Kidney epithelial cell (primary cell): ENCODE measurements around the gene P2RX1. TPM values are rescaled to one million over a fixed set of nuclear protein-coding genes. Genes with fewer than 3 reads are reported as not detected.

Experiments
- DNase-seq: peaks from one replicate; pipeline ENCODE4 v3.0.0-alpha.2; 2010; ENCODE audit warnings: low read depth
- H3K27me3 ChIP-seq: 2 replicates; pipeline ENCODE4 v1.6.0; 2011; ENCODE audit warnings: low read length; ENCODE audit not compliant: control insufficient read depth, insufficient read depth
- H3K36me3 ChIP-seq: 2 replicates; pipeline ENCODE4 v1.5.1; 2011; ENCODE audit warnings: low read length; ENCODE audit not compliant: control insufficient read depth, insufficient read depth
- H3K4me3 ChIP-seq: 2 replicates; pipeline ENCODE4 v1.5.1; 2011; ENCODE audit warnings: low read depth, mild to moderate bottlenecking, control low read depth, low read length
- total RNA-seq: library from RNA; depleted of rRNA; stranded (reverse); fragments of >200 nt; gene quantifications from 2 replicates; pipeline ENCODE4 v1.2.3, GENCODE V29; 2015
- TF ChIP-seq, protein P1 (sequence below): IDR thresholded peaks from 2 replicates; pipeline ENCODE4 v1.5.1; 2011; ENCODE audit warnings: mild to moderate bottlenecking, moderate library complexity, low read length, control low read depth, inconsistent platforms; ENCODE audit not compliant: insufficient read depth, poor library complexity, severe bottlenecking

Gene P2RX1
- total RNA-seq, 1 donor from 2014 or later = not detected

GRCh38 chr17:3957735-3958599, 41.7 kb upstream of the P2RX1 start:
- no peaks in the 10 kb centered on the region for H3K36me3 ChIP-seq
- no peak overlapping the region for H3K4me3 ChIP-seq
- peaks cover 15% of the 10 kb centered on the region for H3K27me3 ChIP-seq
- TF ChIP-seq, protein P1, sequence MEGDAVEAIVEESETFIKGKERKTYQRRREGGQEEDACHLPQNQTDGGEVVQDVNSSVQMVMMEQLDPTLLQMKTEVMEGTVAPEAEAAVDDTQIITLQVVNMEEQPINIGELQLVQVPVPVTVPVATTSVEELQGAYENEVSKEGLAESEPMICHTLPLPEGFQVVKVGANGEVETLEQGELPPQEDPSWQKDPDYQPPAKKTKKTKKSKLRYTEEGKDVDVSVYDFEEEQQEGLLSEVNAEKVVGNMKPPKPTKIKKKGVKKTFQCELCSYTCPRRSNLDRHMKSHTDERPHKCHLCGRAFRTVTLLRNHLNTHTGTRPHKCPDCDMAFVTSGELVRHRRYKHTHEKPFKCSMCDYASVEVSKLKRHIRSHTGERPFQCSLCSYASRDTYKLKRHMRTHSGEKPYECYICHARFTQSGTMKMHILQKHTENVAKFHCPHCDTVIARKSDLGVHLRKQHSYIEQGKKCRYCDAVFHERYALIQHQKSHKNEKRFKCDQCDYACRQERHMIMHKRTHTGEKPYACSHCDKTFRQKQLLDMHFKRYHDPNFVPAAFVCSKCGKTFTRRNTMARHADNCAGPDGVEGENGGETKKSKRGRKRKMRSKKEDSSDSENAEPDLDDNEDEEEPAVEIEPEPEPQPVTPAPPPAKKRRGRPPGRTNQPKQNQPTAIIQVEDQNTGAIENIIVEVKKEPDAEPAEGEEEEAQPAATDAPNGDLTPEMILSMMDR = no peak
- no peak for DNase-seq

GRCh38 chr17:3956983-3957382, 40.7 kb upstream of the P2RX1 start:
- Histone ChIP-seq H3K27me3 (peaks cover 7% of the 10 kb centered on the region), H3K36me3 (no peaks in the 10 kb centered on the region), H3K4me3 (no peak overlapping the region)
- no peak for DNase-seq
- TF ChIP-seq, protein P1 = no peak

- DNase-seq = no peak
- Histone ChIP-seq H3K36me3 (no peaks in the 10 kb centered on the region), H3K27me3 (peaks cover 2% of the 10 kb centered on the region), H3K4me3 (no peak overlapping the region)
- TF ChIP-seq, protein P1 = no peak
Measured at GRCh38 chr17:3956327-3956957, 40.2 kb upstream of the P2RX1 start.

DNA sequence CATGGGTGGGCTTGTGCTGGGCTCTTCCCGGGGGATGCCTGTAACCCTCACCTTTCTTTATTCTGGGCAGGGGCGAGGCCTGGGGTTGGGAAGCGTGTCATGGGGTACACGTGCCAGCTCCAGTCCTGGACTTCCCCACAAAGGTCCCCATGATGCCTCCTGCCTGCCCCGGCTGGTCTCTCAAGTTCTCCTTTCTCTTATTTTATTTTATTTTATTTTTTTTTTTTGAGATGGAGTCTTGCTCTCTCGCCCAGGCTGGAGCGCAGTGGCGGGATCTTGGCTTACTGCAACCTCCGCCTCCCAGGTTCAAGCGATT, 39.4 kb upstream of the P2RX1 start:
- Histone ChIP-seq H3K36me3 (no peaks in the 10 kb centered on the region), H3K4me3 (no peak overlapping the region), H3K27me3 (no peaks in the 10 kb centered on the region)
- TF ChIP-seq, protein P1 = no peak
- DNase-seq = no peak

- TF ChIP-seq, protein P1 = no peak
- DNase-seq = no peak
- Histone ChIP-seq H3K36me3 (no peaks in the 10 kb centered on the region), H3K27me3 (no peaks in the 10 kb centered on the region), H3K4me3 (no peak overlapping the region)
Measured at GRCh38 chr17:3954976-3955672, 38.9 kb upstream of the P2RX1 start.
